ENCODE data around the gene GAS2L2. TPM values are rescaled to one million over a fixed set of nuclear protein-coding genes. Genes with fewer than 3 reads are reported as not detected.

GAS2L2 gene
- total and polyA plus RNA-seq, 2 of the 8 experiments (the other 6 are each of a cell fraction or from before 2014, with no cell fraction given), result 0.09 to 0.13 TPM

- H2AFZ ChIP-seq (ENCODE audit: low read length), result no peak overlapping the region
- 0 out of 2 replicates have a peak, but pooled peaks cover 1% of the 10 kb centered on the region for H3K79me1 ChIP-seq (ENCODE audit: low read depth, low read length)
- DNase-seq (ENCODE audit: low read depth in 1 of 2, low spot score in 2 of 2) (no peak), FAIRE-seq (no peak)
- no peak overlapping the region for H4K5ac ChIP-seq (ENCODE audit: insufficient read length, low read depth, low read length)
- peaks cover 0 to 6% (median 4%) of the 10 kb centered on the region in 4 experiments; a peak in 4 of 7 replicates for H3K27me3 ChIP-seq (replicated peaks in 1 of 4; ENCODE audit: control insufficient read depth in 3 of 4, extremely low read depth in 1 of 4, insufficient read depth in 3 of 4, low read length in 3 of 4)
- H3K23me2 ChIP-seq (ENCODE audit: low read depth, low read length), result peaks cover 9% of the 10 kb centered on the region; the same call in 1 of the 2 replicates
- H3K4ac ChIP-seq (replicated peaks; ENCODE audit: insufficient read length, low read depth, low read length), result no peak overlapping the region
- CTCF ChIA-PET (ENCODE audit: partially characterized antibody), result interaction anchor here (1.2 to 9.8 kb wide), 8 partner anchors 11 to 131 kb away, joined by 3 to 45 read pairs (median 10); no protein-coding TSS in a partner anchor
- H3K79me2 ChIP-seq (ENCODE audit: control insufficient read depth in 1 of 2, insufficient read depth in 2 of 2, low read length in 2 of 2), result no peaks in the 10 kb centered on the region
- H2BK15ac ChIP-seq (ENCODE audit: low read length), result no peak overlapping the region
- no peak overlapping the region for H2BK120ac ChIP-seq (replicated peaks; ENCODE audit: low read depth, low read length)
- no peak overlapping the region for H3K23ac ChIP-seq (ENCODE audit: insufficient read length)
- no peaks in the 10 kb centered on the region for H3K9me3 ChIP-seq (ENCODE audit: insufficient read depth in 2 of 2, low read depth in 1 of 2, low read length in 1 of 2)
- H3K4me1 ChIP-seq (replicated peaks in 1 of 4; ENCODE audit: control insufficient read depth in 3 of 4, insufficient read depth in 4 of 4, low read length in 3 of 4), result peaks cover 6 to 26% (median 8%) of the 10 kb centered on the region in 4 experiments; a peak in 6 of 7 replicates
- H3K56ac ChIP-seq (replicated peaks; ENCODE audit: insufficient read length, low read depth, low read length), result no peak overlapping the region
- TF ChIP-seq E2F6 (IDR thresholded peaks at IDR 0.05) (no peak), BRCA1 (IDR thresholded peaks at IDR 0.05; ENCODE audit: low read depth, low read length) (no peak), BCL11A (IDR thresholded peaks at IDR 0.05; ENCODE audit: low read depth in 2 of 2, low read length in 2 of 2) (no peak), SP2 (IDR thresholded peaks at IDR 0.05; ENCODE audit: low read length) (no peak), RAD21 (IDR thresholded peaks at IDR 0.05 in 1 of 2, conservative IDR thresholded peaks at IDR 0.05 in 1 of 2; ENCODE audit: low read depth in 2 of 2, low read length in 2 of 2) (no peak), CBX5 (IDR thresholded peaks at IDR 0.05; ENCODE audit: low read depth, low read length) (no peak), CTCF (IDR thresholded peaks at IDR 0.05; ENCODE audit: control extremely low read depth in 1 of 3, insufficient read depth in 1 of 3, low read depth in 1 of 3, low read length in 3 of 3) (peak in 1 of 3 experiments; percentile 4; a peak in 1 of 4 replicates)
- no peak overlapping the region for H3K4me3 ChIP-seq (ENCODE audit: extremely low read depth in 1 of 4, insufficient read depth in 2 of 4, low read depth in 3 of 4, low read length in 4 of 4)
- H2BK20ac ChIP-seq (ENCODE audit: low read length), result no peak overlapping the region
- no peak overlapping the region for H2BK12ac ChIP-seq (ENCODE audit: low read depth, low read length)
- no peak overlapping the region for H2BK5ac ChIP-seq (ENCODE audit: low read depth, low read length)
- POLR2A ChIA-PET (ENCODE audit: partially characterized antibody), result interaction anchor here (1.0 to 1.1 kb wide), 2 partner anchors 12 to 21 kb away, joined by 3 to 4 read pairs; no protein-coding TSS in a partner anchor
- no peak overlapping the region for H3K27ac ChIP-seq (ENCODE audit: low read depth, low read length)
- H4K91ac ChIP-seq (replicated peaks; ENCODE audit: insufficient read length, low read length), result no peak overlapping the region
- no peak overlapping the region for H4K8ac ChIP-seq (ENCODE audit: extremely low read depth, insufficient read depth, low read length)
- no peak overlapping the region for H3K9ac ChIP-seq (replicated peaks in 1 of 4; ENCODE audit: extremely low read depth in 1 of 4, low read depth in 3 of 4, low read length in 3 of 4)
- peaks cover 0 to 2% of the 10 kb centered on the region in 2 experiments for H4K20me1 ChIP-seq (replicated peaks in 1 of 2; ENCODE audit: control insufficient read depth in 1 of 2, insufficient read depth in 2 of 2, low read length in 2 of 2)
- H3K36me3 ChIP-seq (ENCODE audit: control insufficient read depth in 2 of 4, insufficient read depth in 4 of 4, low read length in 3 of 4), result peaks cover 0 to 18% (median 10%) of the 10 kb centered on the region in 4 experiments; a peak in 7 of 8 replicates
- 86% methylated on average over 5 of the region's 5 CpGs; no CpG with 5 or more reads in 1 of the 2 experiments for WGBS, 2 experiments (ENCODE audit: extremely low coverage in 1 of 2, insufficient coverage in 1 of 2, insufficient read length in 1 of 2, insufficient replicate concordance in 2 of 2, low coverage in 1 of 2, low lambda C conversion rate in 2 of 2, missing lambda C conversion rate in 1 of 2)
- no peak overlapping the region for H3K18ac ChIP-seq (ENCODE audit: extremely low read depth, low read length)
- H2AK5ac ChIP-seq (ENCODE audit: low read depth, low read length), result no peak overlapping the region
- H3K4me2 ChIP-seq (ENCODE audit: insufficient read depth in 1 of 2, low read depth in 2 of 2, low read length in 2 of 2), result no peak overlapping the region
- H3K14ac ChIP-seq (ENCODE audit: insufficient read length), result no peak overlapping the region
Observed at GRCh38 chr17:35727635-35728034, 25.4 kb downstream of the GAS2L2 start.
